Thyroid gland (tissue), 4 donors: ENCODE results near the gene CAMTA1.

Experiments used
- CTCF ChIP-seq, 6 experiments: fragments of 200-600 bp in 3 of 6; fragments of 450-650 bp in 3 of 6; sonication (generic) in 3 of 6; IDR thresholded peaks; one replicate each; pipeline ENCODE4 v1.5.1; 2016 to 2019; ENCODE audit warnings: antibody characterized with exemption in 6 of 6, mild to moderate bottlenecking in 2 of 6, inconsistent platforms in 1 of 6, moderate library complexity in 1 of 6
- POLR2A ChIP-seq, 2 donors: fragments of 450-650 bp; IDR thresholded peaks; one replicate each; pipeline ENCODE4 v1.6.1; 2017; ENCODE audit warnings: antibody characterized with exemption in 2 of 2, mild to moderate bottlenecking in 2 of 2, moderate library complexity in 1 of 2

GRCh38 chr1:7079637-7080036, 294.4 kb downstream of the CAMTA1 start:
- TF ChIP-seq POLR2A (IDR thresholded peaks at IDR 0.05) (no peak), CTCF (IDR thresholded peaks at IDR 0.05) (no peak)
